Lung (tissue), 12 donors: ENCODE data around the gene KRT39. TPM values are rescaled to one million over a fixed set of nuclear protein-coding genes. Genes with fewer than 3 reads are reported as not detected.

Experiments
- ATAC-seq: fragments of 200-7000 bp; cut with Tn5 transposase; one replicate; pipeline ENCODE4 v1.9.1; 2020; ENCODE audit warnings: moderate number of reproducible peaks; ENCODE audit not compliant: insufficient read depth, low FRiP score
- DNase-seq, 3 donors: peaks; one replicate each; pipeline ENCODE4 v3.0.0-alpha.2; 2013 to 2017
- H3K27ac ChIP-seq, 2 donors: one replicate each; pipeline ENCODE4 v1.5.1; 2013; ENCODE audit warnings: mild to moderate bottlenecking in 2 of 2, moderate library complexity in 2 of 2, control low read depth in 1 of 2, inconsistent platforms in 1 of 2, low read depth in 1 of 2, low read length in 1 of 2
- H3K27me3 ChIP-seq, 3 donors: one replicate each; pipeline ENCODE4 v1.5.1; 2013; ENCODE audit warnings: low read length in 2 of 3; ENCODE audit not compliant: control insufficient read depth in 3 of 3, insufficient read depth in 3 of 3
- H3K36me3 ChIP-seq, 4 donors: one replicate each; pipeline ENCODE4 v1.5.1; 2013; ENCODE audit warnings: low read length in 4 of 4, mild to moderate bottlenecking in 1 of 4, moderate library complexity in 1 of 4; ENCODE audit not compliant: control insufficient read depth in 4 of 4, insufficient read depth in 4 of 4
- H3K4me1 ChIP-seq, 5 donors: one replicate each; pipeline ENCODE4 v1.5.1; 2013; ENCODE audit warnings: low read length in 5 of 5, mild to moderate bottlenecking in 2 of 5, moderate library complexity in 1 of 5; ENCODE audit not compliant: control insufficient read depth in 5 of 5, insufficient read depth in 5 of 5
- H3K4me3 ChIP-seq: one replicate; pipeline ENCODE4 v1.5.1; 2013; ENCODE audit warnings: mild to moderate bottlenecking, control low read depth, moderate library complexity
- H3K9ac ChIP-seq, 2 donors: one replicate each; pipeline ENCODE4 v1.5.1; 2013; ENCODE audit warnings: low read length in 2 of 2, control low read depth in 1 of 2; ENCODE audit not compliant: insufficient read depth in 1 of 2
- H3K9me3 ChIP-seq, 4 donors: one replicate each; pipeline ENCODE4 v1.5.1; 2013; ENCODE audit warnings: low read length in 3 of 4, mild to moderate bottlenecking in 1 of 4, moderate library complexity in 1 of 4; ENCODE audit not compliant: control insufficient read depth in 4 of 4, insufficient read depth in 3 of 4
- WGBS, 2 donors: extraction: QIAGEN DNeasy Blood & Tissue Kit; methylation state at CpG; one replicate each; pipeline ENCODE4 v1.1.7; 2013; 5-methylcytosine and 5-hydroxymethylcytosine counted together
- polyA plus RNA-seq, 2 donors: library from polyadenylated mRNA; stranded (reverse); fragments of 200-250 nt; gene quantifications; one replicate each; pipeline ENCODE4 v1.2.1, GENCODE V29; 2013
- total RNA-seq, 2 donors: library from RNA; depleted of rRNA in 1 of 2; stranded (reverse); fragments of >200 nt in 1 of 2; gene quantifications; one replicate each; pipeline ENCODE4 v1.2.1, GENCODE V29; 2014 to 2021
- TF ChIP-seq, protein P1 (sequence below): IDR thresholded peaks from 2 replicates; pipeline ENCODE4 v1.5.1; 2012; ENCODE audit warnings: mild to moderate bottlenecking; ENCODE audit errors: control extremely low read depth, extremely low read depth
- donor health status: control.
- donor health status: control.
- donor health status: Bipolar disorder and iron deficiency.
- donor health status: healthy.
- donor health status: DM: yes; HTN: yes; CAD: no.

KRT39 gene
- total and polyA plus RNA-seq, 4 donors, result not detected

GRCh38 chr17:40993084-40993483, 26.3 kb upstream of the KRT39 start:
- H3K4me1 ChIP-seq, result no peaks in the 10 kb centered on the region
- ATAC-seq (no peak), DNase-seq (no peak)
- peaks cover 0 to 4% (median 0%) of the 10 kb centered on the region in 4 donors for H3K9me3 ChIP-seq
- H3K27ac ChIP-seq, result no peak overlapping the region
- H3K27me3 ChIP-seq, result peaks cover 0 to 2% (median 2%) of the 10 kb centered on the region in 3 donors
- no peak overlapping the region for H3K9ac ChIP-seq
- no peak overlapping the region for H3K4me3 ChIP-seq
- TF ChIP-seq, protein P1, sequence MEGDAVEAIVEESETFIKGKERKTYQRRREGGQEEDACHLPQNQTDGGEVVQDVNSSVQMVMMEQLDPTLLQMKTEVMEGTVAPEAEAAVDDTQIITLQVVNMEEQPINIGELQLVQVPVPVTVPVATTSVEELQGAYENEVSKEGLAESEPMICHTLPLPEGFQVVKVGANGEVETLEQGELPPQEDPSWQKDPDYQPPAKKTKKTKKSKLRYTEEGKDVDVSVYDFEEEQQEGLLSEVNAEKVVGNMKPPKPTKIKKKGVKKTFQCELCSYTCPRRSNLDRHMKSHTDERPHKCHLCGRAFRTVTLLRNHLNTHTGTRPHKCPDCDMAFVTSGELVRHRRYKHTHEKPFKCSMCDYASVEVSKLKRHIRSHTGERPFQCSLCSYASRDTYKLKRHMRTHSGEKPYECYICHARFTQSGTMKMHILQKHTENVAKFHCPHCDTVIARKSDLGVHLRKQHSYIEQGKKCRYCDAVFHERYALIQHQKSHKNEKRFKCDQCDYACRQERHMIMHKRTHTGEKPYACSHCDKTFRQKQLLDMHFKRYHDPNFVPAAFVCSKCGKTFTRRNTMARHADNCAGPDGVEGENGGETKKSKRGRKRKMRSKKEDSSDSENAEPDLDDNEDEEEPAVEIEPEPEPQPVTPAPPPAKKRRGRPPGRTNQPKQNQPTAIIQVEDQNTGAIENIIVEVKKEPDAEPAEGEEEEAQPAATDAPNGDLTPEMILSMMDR, result no peak
- no peaks in the 10 kb centered on the region for H3K36me3 ChIP-seq
- 94 to 97% methylated on average over 2 of the region's 2 CpGs for WGBS, 2 donors

DNA sequence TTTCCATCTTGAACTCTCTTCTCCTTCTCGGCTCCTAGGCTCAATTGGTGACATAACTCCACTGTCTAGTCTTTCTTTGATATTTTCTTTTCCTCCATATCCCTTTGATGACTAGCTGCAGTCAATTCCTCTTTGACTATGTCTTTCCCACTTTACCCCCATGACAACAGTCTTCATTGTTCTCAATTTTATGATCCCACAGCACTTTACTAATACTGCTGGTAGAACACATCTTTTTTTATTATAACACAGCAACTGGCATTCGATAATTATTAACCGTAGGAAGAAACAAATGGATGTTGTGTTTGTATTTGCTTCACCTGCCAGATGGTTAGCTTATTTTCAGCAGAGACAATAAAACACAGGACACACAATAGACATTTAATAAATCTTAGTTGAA, 25.9 kb upstream of the KRT39 start:
- DNase-seq, result no peak
- Histone ChIP-seq H3K9me3 (peaks cover 0 to 4% (median 0%) of the 10 kb centered on the region in 4 donors), H3K36me3 (no peaks in the 10 kb centered on the region), H3K9ac (no peak overlapping the region), H3K4me3 (no peak overlapping the region), H3K4me1 (no peaks in the 10 kb centered on the region), H3K27me3 (peaks cover 0 to 2% (median 0%) of the 10 kb centered on the region in 3 donors), H3K27ac (no peak overlapping the region)
- 90 to 96% methylated on average over 3 of the region's 3 CpGs for WGBS, 2 donors
- no peak for ATAC-seq
- TF ChIP-seq, protein P1, result no peak

DNA sequence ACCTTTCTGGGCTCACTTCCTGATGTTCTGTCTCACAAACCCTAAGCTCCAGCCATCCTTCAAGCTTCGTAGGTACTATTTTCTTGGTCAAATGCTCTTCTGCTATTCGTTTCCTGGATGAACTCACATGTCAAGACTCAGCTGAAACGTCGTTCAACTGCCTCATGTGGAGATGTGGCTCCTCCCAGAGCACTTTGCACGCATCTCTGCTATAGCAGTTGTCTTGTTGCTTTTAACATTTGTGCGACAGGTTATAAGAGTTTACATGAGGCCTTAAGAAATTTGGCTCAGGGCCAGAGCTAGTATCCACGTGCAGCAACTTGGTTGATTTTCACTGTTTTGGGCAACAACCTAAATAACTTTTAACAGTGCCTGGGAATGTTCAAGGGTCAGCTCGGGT, 20.2 kb upstream of the KRT39 start:
- WGBS, 2 donors, result 56 to 72% methylated on average over 8 of the region's 8 CpGs
- ATAC-seq (no peak), DNase-seq (no peak)
- TF ChIP-seq, protein P1, result no peak
- H3K36me3 ChIP-seq, result no peaks in the 10 kb centered on the region
- peaks cover 0 to 4% (median 0%) of the 10 kb centered on the region in 4 donors for H3K9me3 ChIP-seq
- H3K4me3 ChIP-seq, result no peak overlapping the region
- H3K4me1 ChIP-seq, result no peaks in the 10 kb centered on the region
- no peak overlapping the region for H3K27ac ChIP-seq
- peaks cover 0 to 2% (median 0%) of the 10 kb centered on the region in 3 donors for H3K27me3 ChIP-seq
- no peak overlapping the region for H3K9ac ChIP-seq

- Histone ChIP-seq H3K9ac (no peak within 1 kb of the TSS), H3K4me3 (no peak within 1 kb of the TSS), H3K36me3 (no peaks in the 10 kb centered on the region), H3K27ac (no peak within 1 kb of the TSS), H3K4me1 (peaks cover 0 to 10% (median 8%) of the 10 kb centered on the region in 5 donors), H3K9me3 (no peaks in the 10 kb centered on the region), H3K27me3 (peaks cover 0 to 2% (median 0%) of the 10 kb centered on the region in 3 donors)
- no peak for ATAC-seq
- DNase-seq, result no peak
- TF ChIP-seq, protein P1, result no peak
- 54 to 64% methylated on average over 3 of the region's 3 CpGs for WGBS, 2 donors
Measured at GRCh38 chr17:40984226-40984625, 17.5 kb upstream of the KRT39 start, which contains the start of gene KRT40. TSS of gene KRT40 (minus strand) at chr17:40984326. CDS start at chr17:40984273, 53 bp downstream.
